Posterior vena cava (tissue), 2 donors: Measurements from ENCODE around the gene CPEB3. TPM values are rescaled to one million over a fixed set of nuclear protein-coding genes. Genes with fewer than 3 reads are reported as not detected.
"Not testable (repeated sequence)": the region's sequence is repeated elsewhere in the genome, so short reads cannot be mapped to it uniquely, and the experiment has no call there.

Experiments used
- DNase-seq: peaks from one replicate; pipeline ENCODE4 v3.0.0-alpha.2; 2020; ENCODE audit warnings: low spot score
- intact Hi-C, 2 donors: fragments of 100-400 bp; cut with DNase I; formaldehyde crosslinking; loops; one replicate each; pipeline versions ENCODE4 v1.14.1 to v1.14.2; 2022 to 2023
- total RNA-seq, 2 donors: library from RNA; stranded (reverse); fragmentation: NEBNext Ultra II Directional; extraction: Animal tissue kit (Norgen Biotek cat#: 25700); gene quantifications; one replicate each; pipeline ENCODE4 v1.2.1, GENCODE V29; 2021
- donor health status: DM: yes; HTN: yes; CAD: no.
- donor health status: DM: yes; HTN: yes; CAD: no.

The CPEB3 gene
- total RNA-seq, 2 donors from 2014 or later, result 3.1 to 3.5 TPM

- intact Hi-C loops, result no loop called here
- no peak for DNase-seq
Measured at GRCh38 chr10:92079003-92079402, 211.9 kb downstream of the CPEB3 start.

- intact Hi-C loops, result no loop called here
- DNase-seq, result no peak
Measured at GRCh38 chr10:92076722-92077121, 214.2 kb downstream of the CPEB3 start.

- no peak for DNase-seq
- intact Hi-C loops, result no loop called here
Measured at GRCh38 chr10:92075829-92076228, 215.0 kb downstream of the CPEB3 start.

GRCh38 chr10:92074126-92074887 is 216.6 kb downstream of the CPEB3 start:
- DNase-seq, result no peak
- intact Hi-C loops, result no loop called here

GRCh38 chr10:92068900-92069299 is 222.0 kb downstream of the CPEB3 start:
- no peak for DNase-seq
- intact Hi-C loops, result no loop called here

- intact Hi-C loops, result no loop called here
- DNase-seq, result no peak
Measured at GRCh38 chr10:92066386-92066785, 224.5 kb downstream of the CPEB3 start.

GRCh38 chr10:92064506-92064905 is 226.4 kb downstream of the CPEB3 start:
- intact Hi-C loops, result no loop called here
- DNase-seq, result no peak

- no peak for DNase-seq
- intact Hi-C loops, result no loop called here
Measured at GRCh38 chr10:92062273-92062672, 228.6 kb downstream of the CPEB3 start.

GRCh38 chr10:92054807-92055206 is 236.1 kb downstream of the CPEB3 start:
- DNase-seq, result no peak
- intact Hi-C loops, result no loop called here

- intact Hi-C loops, result no loop called here
- DNase-seq, result no peak
Measured at GRCh38 chr10:92052741-92053140, 238.1 kb downstream of the CPEB3 start.

GRCh38 chr10:92052088-92052487 is 238.8 kb downstream of the CPEB3 start:
- DNase-seq, result no peak
- intact Hi-C loops, result no loop called here

- DNase-seq, result no peak
- intact Hi-C loops, result no loop called here
Measured at GRCh38 chr10:92047215-92047614, 243.7 kb downstream of the CPEB3 start.

GRCh38 chr10:92045641-92046106 is 245.2 kb downstream of the CPEB3 start:
- intact Hi-C loops, result no loop called here
- DNase-seq, result no peak

- intact Hi-C loops, result no loop called here
- DNase-seq, result no peak
Measured at GRCh38 chr10:92042541-92042940, 248.3 kb downstream of the CPEB3 start.

- DNase-seq, result no peak
- intact Hi-C loops, result no loop called here
Measured at GRCh38 chr10:92038949-92039348, 251.9 kb downstream of the CPEB3 start.

GRCh38 chr10:92033070-92033469 is 257.8 kb downstream of the CPEB3 start:
- DNase-seq, intact Hi-C loops: not testable (repeated sequence)

GRCh38 chr10:92031580-92031979 is 259.3 kb downstream of the CPEB3 start:
- intact Hi-C loops, result no loop called here
- no peak for DNase-seq

- DNase-seq, result no peak
- intact Hi-C loops, result no loop called here
Measured at GRCh38 chr10:92027141-92027540, 263.7 kb downstream of the CPEB3 start.

GRCh38 chr10:92025340-92025739 is 265.5 kb downstream of the CPEB3 start:
- DNase-seq, intact Hi-C loops: not testable (repeated sequence)

GRCh38 chr10:92024700-92025099 is 266.2 kb downstream of the CPEB3 start:
- intact Hi-C loops, result no loop called here
- DNase-seq, result no peak

GRCh38 chr10:92014620-92015019 is 276.3 kb downstream of the CPEB3 start:
- intact Hi-C loops, result no loop called here

More at GRCh38 chr10:92014620-92015019, 276.3 kb downstream of the CPEB3 start:
- no peak for DNase-seq
